Hepatocyte (in vitro differentiated cells): ENCODE results near the gene TTLL5.

Experiments used
- CTCF ChIP-seq: fragments of 200-600 bp; sonication (generic); IDR thresholded peaks from 2 replicates; pipeline ENCODE4 v1.5.1; 2016; ENCODE audit warnings: antibody characterized with exemption, mild to moderate bottlenecking; ENCODE audit not compliant: poor library complexity
- EZH2 ChIP-seq: fragments of 200-600 bp; sonication (generic); IDR thresholded peaks from 2 replicates; pipeline ENCODE4 v1.6.1; 2016; ENCODE audit warnings: antibody characterized with exemption, mild to moderate bottlenecking, borderline replicate concordance
- EZH2phosphoT487 ChIP-seq: fragments of 200-600 bp; sonication (generic); IDR thresholded peaks from one replicate; pipeline ENCODE4 v1.6.1; 2018; ENCODE audit warnings: antibody characterized with exemption, mild to moderate bottlenecking, low read depth, moderate library complexity; ENCODE audit not compliant: unreplicated experiment, severe bottlenecking

GRCh38 chr14:75631453-75631831 lies 29.6 kb upstream of the TTLL5 start:
- TF ChIP-seq CTCF (no peak), EZH2phosphoT487 (no peak), EZH2 (no peak)
